ENCODE results near the gene PLEKHM3.
"Not testable (repeated sequence)": the region's sequence is repeated elsewhere in the genome, so short reads cannot be mapped to it uniquely, and the experiment has no call there.

Gene PLEKHM3

GRCh38 chr2:208024091-208024490 lies 1.2 kb downstream of the PLEKHM3 start:
- peak overlapping the region; percentile 96 for H3K4me3 ChIP-seq (ENCODE audit: low read length, poor library complexity, severe bottlenecking)
- TF ChIP-seq, protein P1, sequence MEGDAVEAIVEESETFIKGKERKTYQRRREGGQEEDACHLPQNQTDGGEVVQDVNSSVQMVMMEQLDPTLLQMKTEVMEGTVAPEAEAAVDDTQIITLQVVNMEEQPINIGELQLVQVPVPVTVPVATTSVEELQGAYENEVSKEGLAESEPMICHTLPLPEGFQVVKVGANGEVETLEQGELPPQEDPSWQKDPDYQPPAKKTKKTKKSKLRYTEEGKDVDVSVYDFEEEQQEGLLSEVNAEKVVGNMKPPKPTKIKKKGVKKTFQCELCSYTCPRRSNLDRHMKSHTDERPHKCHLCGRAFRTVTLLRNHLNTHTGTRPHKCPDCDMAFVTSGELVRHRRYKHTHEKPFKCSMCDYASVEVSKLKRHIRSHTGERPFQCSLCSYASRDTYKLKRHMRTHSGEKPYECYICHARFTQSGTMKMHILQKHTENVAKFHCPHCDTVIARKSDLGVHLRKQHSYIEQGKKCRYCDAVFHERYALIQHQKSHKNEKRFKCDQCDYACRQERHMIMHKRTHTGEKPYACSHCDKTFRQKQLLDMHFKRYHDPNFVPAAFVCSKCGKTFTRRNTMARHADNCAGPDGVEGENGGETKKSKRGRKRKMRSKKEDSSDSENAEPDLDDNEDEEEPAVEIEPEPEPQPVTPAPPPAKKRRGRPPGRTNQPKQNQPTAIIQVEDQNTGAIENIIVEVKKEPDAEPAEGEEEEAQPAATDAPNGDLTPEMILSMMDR (conservative IDR thresholded peaks at IDR 0.05; ENCODE audit: low read length), result no peak
- no peak for TF ChIP-seq EZH2phosphoT487 (IDR thresholded peaks at IDR 0.05; ENCODE audit: borderline replicate concordance)
- no peaks in the 10 kb centered on the region for H3K27me3 ChIP-seq (ENCODE audit: insufficient read depth, low read length, poor library complexity, severe bottlenecking)
- H3K4me2 ChIP-seq (ENCODE audit: low read depth, low read length, poor library complexity, severe bottlenecking), result peak overlapping the region; percentile 86
- H3K9ac ChIP-seq (ENCODE audit: low read depth, low read length, poor library complexity, severe bottlenecking), result no peak overlapping the region
- H4K20me1 ChIP-seq (ENCODE audit: insufficient read depth, low read length, poor library complexity, severe bottlenecking), result no peaks in the 10 kb centered on the region
- peaks cover 34% of the 10 kb centered on the region for H3K4me1 ChIP-seq (ENCODE audit: insufficient read depth, low read length, poor library complexity, severe bottlenecking)
- no peaks in the 10 kb centered on the region for H3K9me2 ChIP-seq (replicated peaks; ENCODE audit: low read depth, low read length)
- no peaks in the 10 kb centered on the region for H3K36me3 ChIP-seq (ENCODE audit: insufficient read depth, low read length)
- no peak overlapping the region for H2AFZ ChIP-seq (ENCODE audit: low read length)
- no peaks in the 10 kb centered on the region for H3K9me3 ChIP-seq (ENCODE audit: insufficient read depth, low read depth, low read length)
- peaks cover 26% of the 10 kb centered on the region for H3K79me2 ChIP-seq (ENCODE audit: insufficient read depth, low read length)
- no peaks in the 10 kb centered on the region for H3F3A ChIP-seq (ENCODE audit: low read depth)

- Histone ChIP-seq H3K4me2 (ENCODE audit: low read depth, low read length, poor library complexity, severe bottlenecking) (peak overlapping the region; percentile 23), H4K20me1 (ENCODE audit: insufficient read depth, low read length, poor library complexity, severe bottlenecking) (no peaks in the 10 kb centered on the region), H3K9ac (ENCODE audit: low read depth, low read length, poor library complexity, severe bottlenecking) (no peak overlapping the region), H3K4me1 (ENCODE audit: insufficient read depth, low read length, poor library complexity, severe bottlenecking) (peaks cover 57% of the 10 kb centered on the region), H3K36me3 (ENCODE audit: insufficient read depth, low read length) (no peaks in the 10 kb centered on the region), H2AFZ (ENCODE audit: low read length) (no peak overlapping the region), H3F3A (ENCODE audit: low read depth) (peaks cover 4% of the 10 kb centered on the region; the same call in 1 of the 2 replicates), H3K27me3 (ENCODE audit: insufficient read depth, low read length, poor library complexity, severe bottlenecking) (no peaks in the 10 kb centered on the region), H3K4me3 (ENCODE audit: low read length, poor library complexity, severe bottlenecking) (no peak overlapping the region), H3K9me3 (ENCODE audit: insufficient read depth, low read depth, low read length) (no peaks in the 10 kb centered on the region), H3K79me2 (ENCODE audit: insufficient read depth, low read length) (peaks cover 40% of the 10 kb centered on the region), H3K9me2 (replicated peaks; ENCODE audit: low read depth, low read length) (no peaks in the 10 kb centered on the region)
- no peak for TF ChIP-seq EZH2phosphoT487 (IDR thresholded peaks at IDR 0.05; ENCODE audit: borderline replicate concordance)
- TF ChIP-seq, protein P1 (conservative IDR thresholded peaks at IDR 0.05; ENCODE audit: low read length), result no peak
These were observed 5.1 kb downstream of the PLEKHM3 start for GRCh38 chr2:208020253-208020652.

DNA sequence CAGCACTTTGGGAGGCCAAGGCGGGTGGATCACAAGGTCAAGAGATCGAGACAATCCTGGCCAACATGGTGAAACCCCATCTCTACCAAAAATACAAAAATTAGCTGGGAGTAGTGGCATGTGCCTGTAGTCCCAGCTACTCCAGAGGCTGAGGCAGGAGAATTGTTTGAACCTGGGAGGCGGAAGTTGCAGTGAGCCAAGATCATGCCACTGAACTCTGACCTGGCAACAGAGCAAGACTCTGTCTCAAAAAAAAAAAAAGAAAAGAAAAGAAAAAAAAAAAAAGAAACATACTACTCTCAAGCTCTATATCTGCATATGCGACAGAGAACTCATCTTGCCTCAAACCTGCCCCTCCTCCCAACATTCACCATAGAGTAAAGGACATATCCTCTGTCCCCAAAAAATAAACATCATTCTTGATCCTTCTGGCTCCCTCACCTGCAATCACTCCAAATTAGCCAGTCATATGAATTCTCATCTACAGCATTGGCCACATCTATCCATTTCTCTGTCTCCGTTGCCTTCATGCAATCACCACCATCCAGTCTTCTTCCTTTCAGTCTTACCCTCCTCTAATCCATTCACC lies 7.1 kb downstream of the PLEKHM3 start:
- Histone ChIP-seq H3K9ac (ENCODE audit: low read depth, low read length, poor library complexity, severe bottlenecking) (peak overlapping the region; percentile 49), H3K4me3 (ENCODE audit: low read length, poor library complexity, severe bottlenecking) (peak overlapping the region; percentile 57), H3K4me2 (ENCODE audit: low read depth, low read length, poor library complexity, severe bottlenecking) (peak overlapping the region; percentile 73), H3K79me2 (ENCODE audit: insufficient read depth, low read length) (peaks cover 40% of the 10 kb centered on the region; the same call in 1 of the 2 replicates), H3K4me1 (ENCODE audit: insufficient read depth, low read length, poor library complexity, severe bottlenecking) (peaks cover 63% of the 10 kb centered on the region)
- not testable (repeated sequence) for H3K27me3 ChIP-seq (ENCODE audit: insufficient read depth, low read length, poor library complexity, severe bottlenecking); H2AFZ ChIP-seq (ENCODE audit: low read length); H3F3A ChIP-seq (ENCODE audit: low read depth); H3K36me3 ChIP-seq (ENCODE audit: insufficient read depth, low read length); H3K9me3 ChIP-seq (ENCODE audit: insufficient read depth, low read depth, low read length); H4K20me1 ChIP-seq (ENCODE audit: insufficient read depth, low read length, poor library complexity, severe bottlenecking); H3K9me2 ChIP-seq (replicated peaks; ENCODE audit: low read depth, low read length)

GRCh38 chr2:208017721-208018120 lies 7.6 kb downstream of the PLEKHM3 start:
- Histone ChIP-seq H3K4me3 (ENCODE audit: low read length, poor library complexity, severe bottlenecking) (peak overlapping the region; percentile 57), H3K9me2 (replicated peaks; ENCODE audit: low read depth, low read length) (no peaks in the 10 kb centered on the region), H3K79me2 (ENCODE audit: insufficient read depth, low read length) (peaks cover 43% of the 10 kb centered on the region), H2AFZ (ENCODE audit: low read length) (no peak overlapping the region), H3K9ac (ENCODE audit: low read depth, low read length, poor library complexity, severe bottlenecking) (peak overlapping the region; percentile 49), H3K4me2 (ENCODE audit: low read depth, low read length, poor library complexity, severe bottlenecking) (peak overlapping the region; percentile 73), H3F3A (ENCODE audit: low read depth) (peaks cover 4% of the 10 kb centered on the region; the same call in 1 of the 2 replicates), H3K36me3 (ENCODE audit: insufficient read depth, low read length) (no peaks in the 10 kb centered on the region), H4K20me1 (ENCODE audit: insufficient read depth, low read length, poor library complexity, severe bottlenecking) (no peaks in the 10 kb centered on the region), H3K27me3 (ENCODE audit: insufficient read depth, low read length, poor library complexity, severe bottlenecking) (no peaks in the 10 kb centered on the region), H3K4me1 (ENCODE audit: insufficient read depth, low read length, poor library complexity, severe bottlenecking) (peaks cover 67% of the 10 kb centered on the region), H3K9me3 (ENCODE audit: insufficient read depth, low read depth, low read length) (no peaks in the 10 kb centered on the region)
- TF ChIP-seq, protein P1 (conservative IDR thresholded peaks at IDR 0.05; ENCODE audit: low read length), result no peak
- TF ChIP-seq EZH2phosphoT487 (IDR thresholded peaks at IDR 0.05; ENCODE audit: borderline replicate concordance), result no peak
